Natural killer cell (primary cell): ENCODE data around the gene ZNHIT1. TPM values are rescaled to one million over a fixed set of nuclear protein-coding genes. Genes with fewer than 3 reads are reported as not detected.

ENCODE experiments used
- ATAC-seq, 3 donors: fragments of 150-1000 bp in 2 of 3; fragments of 200-7000 bp in 1 of 3; cut with Tn5 transposase; 1 replicate in 1 of 3; 2 replicates in 2 of 3; pipeline ENCODE4 v1.10.0; 2021; ENCODE audit warnings: mild to moderate bottlenecking in 2 of 3, moderate library complexity in 2 of 3
- DNase-seq, 2 donors: peaks; one replicate each; pipeline versions ENCODE4 v3.0.0 to v3.0.0-alpha.2; 2013 to 2021; ENCODE audit warnings: mixed read lengths in 1 of 2
- H3K27ac ChIP-seq: one replicate; pipeline ENCODE4 v1.5.1; 2013; ENCODE audit warnings: mild to moderate bottlenecking, low read length
- H3K27me3 ChIP-seq: one replicate; pipeline ENCODE4 v1.6.1; 2013; ENCODE audit warnings: low read length; ENCODE audit not compliant: control insufficient read depth, insufficient read depth
- H3K36me3 ChIP-seq: one replicate; pipeline ENCODE4 v1.6.1; 2013; ENCODE audit warnings: low read length; ENCODE audit not compliant: control insufficient read depth, insufficient read depth
- H3K4me1 ChIP-seq: one replicate; pipeline ENCODE4 v1.6.1; 2013; ENCODE audit warnings: low read length; ENCODE audit not compliant: control insufficient read depth, insufficient read depth
- H3K4me3 ChIP-seq: one replicate; pipeline ENCODE4 v1.5.1; 2013; ENCODE audit warnings: low read length
- H3K9me3 ChIP-seq: one replicate; pipeline ENCODE4 v1.6.1; 2013; ENCODE audit warnings: low read length; ENCODE audit not compliant: control insufficient read depth, insufficient read depth
- H3K27ac Mint-ChIP-seq, 2 donors: one replicate each; pipeline ENCODE4 v1.8.0; 2022; ENCODE audit warnings: mild to moderate bottlenecking in 2 of 2, mixed read lengths in 2 of 2, moderate library complexity in 1 of 2
- H3K27me3 Mint-ChIP-seq, 2 donors: one replicate each; pipeline ENCODE4 v1.8.0; 2022; ENCODE audit warnings: low read depth in 2 of 2, mixed read lengths in 2 of 2
- H3K36me3 Mint-ChIP-seq: one replicate; pipeline ENCODE4 v1.8.0; 2022; ENCODE audit warnings: mixed read lengths
- H3K4me1 Mint-ChIP-seq, 2 donors: one replicate each; pipeline ENCODE4 v1.8.0; 2022; ENCODE audit warnings: mixed read lengths in 2 of 2
- H3K4me3 Mint-ChIP-seq: one replicate; pipeline ENCODE4 v1.8.0; 2022; ENCODE audit warnings: mild to moderate bottlenecking, moderate library complexity, mixed read lengths
- H3K9me3 Mint-ChIP-seq, 2 donors: one replicate each; pipeline ENCODE4 v1.8.0; 2022; ENCODE audit warnings: mixed read lengths in 2 of 2
- WGBS: methylation state at CpG from one replicate; pipeline ENCODE4 v1.1.7; 2013; ENCODE audit warnings: missing lambda C conversion rate; ENCODE audit not compliant: insufficient coverage; 5-methylcytosine and 5-hydroxymethylcytosine counted together
- intact Hi-C: fragments of 100-400 bp; cut with micrococcal nuclease; formaldehyde crosslinking; loops from one replicate; pipeline ENCODE4 v1.14.2; 2022
- total RNA-seq, 4 donors: library from RNA; stranded (reverse); fragments of 120-200 nt in 1 of 4; gene quantifications; one replicate each; pipeline versions ENCODE4 v1.2.3 to v1.2.4, GENCODE V29; 2013 to 2022
- TF ChIP-seq, protein P1 (sequence below): fragments of 200-600 bp; IDR thresholded peaks from one replicate; pipeline ENCODE4 v1.8.0; 2022; ENCODE audit warnings: antibody characterized with exemption

Gene ZNHIT1
- total RNA-seq, 3 donors from 2014 or later (not counting 1 experiment from before 2014, with no cell fraction given): 53.7 to 63.5 (median 60.9) TPM

DNA sequence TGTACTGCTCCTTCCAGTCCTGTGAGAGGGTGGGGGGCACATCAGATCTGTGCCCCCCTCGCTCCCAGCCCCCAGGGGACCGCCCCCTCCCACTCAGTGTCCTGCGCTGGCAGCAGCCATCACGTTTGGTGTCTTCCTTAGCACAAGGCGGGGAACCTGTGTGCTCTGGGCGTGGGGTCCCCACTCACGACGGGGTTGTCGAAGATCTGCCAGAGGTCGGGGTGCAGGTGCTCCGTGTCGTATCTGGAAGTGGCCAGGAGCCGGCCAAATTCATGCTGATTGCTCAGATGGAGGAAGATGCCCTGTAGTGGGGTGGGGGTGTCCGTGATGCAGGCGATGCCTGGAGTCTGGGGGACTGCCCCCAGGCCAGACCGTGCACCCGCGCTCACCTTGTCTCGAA is 7.8 kb upstream of the ZNHIT1 start:
- intact Hi-C loops: no loop called here
- H3K36me3 ChIP-seq: peaks cover 24% of the 10 kb centered on the region
- ATAC-seq (no peak), DNase-seq (no peak)
- H3K27ac Mint-ChIP-seq: no peak overlapping the region
- H3K27me3 Mint-ChIP-seq: no peaks in the 10 kb centered on the region
- TF ChIP-seq, protein P1, sequence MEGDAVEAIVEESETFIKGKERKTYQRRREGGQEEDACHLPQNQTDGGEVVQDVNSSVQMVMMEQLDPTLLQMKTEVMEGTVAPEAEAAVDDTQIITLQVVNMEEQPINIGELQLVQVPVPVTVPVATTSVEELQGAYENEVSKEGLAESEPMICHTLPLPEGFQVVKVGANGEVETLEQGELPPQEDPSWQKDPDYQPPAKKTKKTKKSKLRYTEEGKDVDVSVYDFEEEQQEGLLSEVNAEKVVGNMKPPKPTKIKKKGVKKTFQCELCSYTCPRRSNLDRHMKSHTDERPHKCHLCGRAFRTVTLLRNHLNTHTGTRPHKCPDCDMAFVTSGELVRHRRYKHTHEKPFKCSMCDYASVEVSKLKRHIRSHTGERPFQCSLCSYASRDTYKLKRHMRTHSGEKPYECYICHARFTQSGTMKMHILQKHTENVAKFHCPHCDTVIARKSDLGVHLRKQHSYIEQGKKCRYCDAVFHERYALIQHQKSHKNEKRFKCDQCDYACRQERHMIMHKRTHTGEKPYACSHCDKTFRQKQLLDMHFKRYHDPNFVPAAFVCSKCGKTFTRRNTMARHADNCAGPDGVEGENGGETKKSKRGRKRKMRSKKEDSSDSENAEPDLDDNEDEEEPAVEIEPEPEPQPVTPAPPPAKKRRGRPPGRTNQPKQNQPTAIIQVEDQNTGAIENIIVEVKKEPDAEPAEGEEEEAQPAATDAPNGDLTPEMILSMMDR: no peak
- H3K4me3 ChIP-seq: no peak overlapping the region
- no peak overlapping the region for H3K27ac ChIP-seq
- H3K36me3 Mint-ChIP-seq: no peaks in the 10 kb centered on the region
- H3K9me3 ChIP-seq: no peaks in the 10 kb centered on the region
- 96% methylated on average over 19 of the region's 19 CpGs for WGBS
- H3K4me3 Mint-ChIP-seq: no peak overlapping the region
- no peaks in the 10 kb centered on the region for H3K4me1 ChIP-seq
- no peaks in the 10 kb centered on the region for H3K27me3 ChIP-seq
- H3K4me1 Mint-ChIP-seq: peaks cover 0 to 4% of the 10 kb centered on the region in 2 donors
- H3K9me3 Mint-ChIP-seq: no peaks in the 10 kb centered on the region

DNA sequence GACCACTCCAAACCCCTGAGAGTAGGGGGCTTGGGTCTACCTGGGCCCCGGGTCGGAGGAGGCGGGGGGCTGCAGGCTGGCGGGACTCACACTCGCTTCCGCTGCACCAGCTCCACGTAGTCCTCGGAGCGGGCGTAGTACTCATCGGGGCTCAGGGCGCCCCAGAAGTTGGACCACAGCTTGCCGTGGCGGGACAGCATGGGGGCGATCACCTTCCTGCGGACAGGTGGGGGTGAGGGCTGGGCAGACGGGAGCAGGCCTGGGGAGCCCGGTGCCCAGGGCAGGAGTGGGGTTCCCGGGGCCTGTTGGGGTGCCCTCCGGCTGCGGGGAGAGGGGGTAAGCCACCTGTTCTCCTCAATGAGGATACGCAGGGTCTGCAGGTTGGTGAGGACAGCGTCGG is 6.5 kb upstream of the ZNHIT1 start:
- 95% methylated on average over 24 of the region's 24 CpGs for WGBS
- Mint-ChIP-seq H3K9me3 (no peaks in the 10 kb centered on the region), H3K4me1 (peaks cover 9 to 10% of the 10 kb centered on the region in 2 donors), H3K27me3 (no peaks in the 10 kb centered on the region), H3K27ac (no peak overlapping the region), H3K4me3 (no peak overlapping the region), H3K36me3 (no peaks in the 10 kb centered on the region)
- Histone ChIP-seq H3K4me3 (no peak overlapping the region), H3K9me3 (no peaks in the 10 kb centered on the region), H3K36me3 (peaks cover 24% of the 10 kb centered on the region), H3K27ac (no peak overlapping the region), H3K4me1 (peaks cover 7% of the 10 kb centered on the region), H3K27me3 (no peaks in the 10 kb centered on the region)
- no peak for ATAC-seq
- intact Hi-C loops: no loop called here
- TF ChIP-seq, protein P1: no peak
- no peak for DNase-seq

DNA sequence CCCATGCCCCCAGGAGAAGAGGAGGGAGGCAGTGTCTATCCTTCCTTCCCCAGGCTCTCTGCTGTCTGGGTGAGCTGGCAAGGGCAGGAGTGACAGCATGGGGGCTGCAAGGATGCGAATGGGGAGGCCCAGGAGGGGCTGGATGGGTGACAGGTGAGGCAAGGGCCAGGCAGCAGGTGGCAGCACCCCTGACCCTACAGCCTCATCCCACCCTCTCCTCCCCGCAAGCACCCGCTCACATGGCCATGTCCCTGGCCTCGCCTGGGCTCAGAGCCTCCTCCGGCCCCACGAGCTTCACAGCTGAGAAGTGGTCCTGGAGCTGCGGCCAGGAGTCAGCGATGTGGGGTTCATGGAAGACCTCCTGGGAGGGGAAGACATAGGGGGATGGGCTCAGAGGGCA is 6.0 kb upstream of the ZNHIT1 start:
- Mint-ChIP-seq H3K4me3 (no peak overlapping the region), H3K36me3 (no peaks in the 10 kb centered on the region), H3K4me1 (peaks cover 13 to 14% of the 10 kb centered on the region in 2 donors), H3K27me3 (no peaks in the 10 kb centered on the region), H3K27ac (no peak overlapping the region), H3K9me3 (no peaks in the 10 kb centered on the region)
- Histone ChIP-seq H3K4me1 (peaks cover 12% of the 10 kb centered on the region), H3K27me3 (no peaks in the 10 kb centered on the region), H3K4me3 (no peak overlapping the region), H3K9me3 (no peaks in the 10 kb centered on the region), H3K27ac (no peak overlapping the region), H3K36me3 (peaks cover 24% of the 10 kb centered on the region)
- TF ChIP-seq, protein P1: no peak
- no peak for ATAC-seq
- intact Hi-C loops: no loop called here
- no peak for DNase-seq
- 99% methylated on average over 8 of the region's 8 CpGs for WGBS
